ENCODE results near the gene PPP1R2C. TPM values are rescaled to one million over a fixed set of nuclear protein-coding genes. Genes with fewer than 3 reads are reported as not detected.

PPP1R2C gene
- polyA plus RNA-seq, 1 experiment: not detected

DNA sequence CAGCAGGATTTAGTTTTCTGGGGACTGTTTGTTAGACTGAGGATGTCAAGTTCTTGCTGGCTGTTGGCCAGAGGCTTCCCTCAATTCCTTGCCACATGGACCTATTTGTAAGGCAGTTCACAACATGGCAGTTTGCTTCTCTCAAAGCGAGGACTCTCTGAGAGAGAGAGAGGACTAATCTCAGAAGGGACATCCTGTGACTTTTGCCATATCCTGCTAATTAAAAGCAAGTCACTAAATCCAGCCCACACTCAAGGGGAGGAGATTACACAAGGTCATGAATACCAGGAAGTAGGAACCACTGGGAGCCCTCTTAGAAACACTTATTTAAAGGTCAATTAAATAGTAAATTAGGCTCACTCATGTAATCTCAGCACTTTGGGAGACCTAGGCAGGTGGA, 38.2 kb downstream of the PPP1R2C start:
- no peaks in the 10 kb centered on the region for H3K36me3 ChIP-seq (ENCODE audit: control insufficient read depth, insufficient read depth, low read length)
- DNase-seq (ENCODE audit: low read depth): no peak
- ChIA-PET CTCF (no interaction called here), POLR2A (no interaction called here)
- TF ChIP-seq, protein P1, sequence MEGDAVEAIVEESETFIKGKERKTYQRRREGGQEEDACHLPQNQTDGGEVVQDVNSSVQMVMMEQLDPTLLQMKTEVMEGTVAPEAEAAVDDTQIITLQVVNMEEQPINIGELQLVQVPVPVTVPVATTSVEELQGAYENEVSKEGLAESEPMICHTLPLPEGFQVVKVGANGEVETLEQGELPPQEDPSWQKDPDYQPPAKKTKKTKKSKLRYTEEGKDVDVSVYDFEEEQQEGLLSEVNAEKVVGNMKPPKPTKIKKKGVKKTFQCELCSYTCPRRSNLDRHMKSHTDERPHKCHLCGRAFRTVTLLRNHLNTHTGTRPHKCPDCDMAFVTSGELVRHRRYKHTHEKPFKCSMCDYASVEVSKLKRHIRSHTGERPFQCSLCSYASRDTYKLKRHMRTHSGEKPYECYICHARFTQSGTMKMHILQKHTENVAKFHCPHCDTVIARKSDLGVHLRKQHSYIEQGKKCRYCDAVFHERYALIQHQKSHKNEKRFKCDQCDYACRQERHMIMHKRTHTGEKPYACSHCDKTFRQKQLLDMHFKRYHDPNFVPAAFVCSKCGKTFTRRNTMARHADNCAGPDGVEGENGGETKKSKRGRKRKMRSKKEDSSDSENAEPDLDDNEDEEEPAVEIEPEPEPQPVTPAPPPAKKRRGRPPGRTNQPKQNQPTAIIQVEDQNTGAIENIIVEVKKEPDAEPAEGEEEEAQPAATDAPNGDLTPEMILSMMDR (IDR thresholded peaks at IDR 0.05; ENCODE audit: insufficient read depth, low read depth, low read length): no peak
- H3K27me3 ChIP-seq (ENCODE audit: control insufficient read depth, insufficient read depth, low read length): no peaks in the 10 kb centered on the region
- H3K4me3 ChIP-seq (ENCODE audit: low read depth, low read length): no peak overlapping the region

DNA sequence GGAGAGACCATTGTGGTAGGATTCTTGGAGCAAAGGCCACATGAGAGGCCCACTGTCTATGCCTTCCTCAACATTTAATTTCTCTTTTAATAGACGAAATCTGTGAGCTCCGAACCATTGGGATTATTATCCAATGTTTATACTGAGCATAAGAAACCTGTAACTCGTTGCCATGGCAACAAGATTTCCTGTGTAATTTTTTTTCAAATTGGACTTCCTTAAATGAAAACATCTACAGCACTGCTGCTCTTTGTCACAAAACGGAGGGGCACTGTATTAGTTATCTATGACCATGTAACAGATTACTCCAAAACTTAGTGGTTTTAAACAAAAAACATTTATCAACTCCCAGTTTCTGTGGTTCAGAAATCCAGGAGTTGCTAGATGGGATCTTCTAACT, 38.7 kb downstream of the PPP1R2C start:
- no peaks in the 10 kb centered on the region for H3K36me3 ChIP-seq (ENCODE audit: control insufficient read depth, insufficient read depth, low read length)
- TF ChIP-seq, protein P1 (IDR thresholded peaks at IDR 0.05; ENCODE audit: insufficient read depth, low read depth, low read length): no peak
- ChIA-PET POLR2A (no interaction called here), CTCF (no interaction called here)
- H3K4me3 ChIP-seq (ENCODE audit: low read depth, low read length): no peak overlapping the region
- no peaks in the 10 kb centered on the region for H3K27me3 ChIP-seq (ENCODE audit: control insufficient read depth, insufficient read depth, low read length)
- DNase-seq (ENCODE audit: low read depth): no peak

DNA sequence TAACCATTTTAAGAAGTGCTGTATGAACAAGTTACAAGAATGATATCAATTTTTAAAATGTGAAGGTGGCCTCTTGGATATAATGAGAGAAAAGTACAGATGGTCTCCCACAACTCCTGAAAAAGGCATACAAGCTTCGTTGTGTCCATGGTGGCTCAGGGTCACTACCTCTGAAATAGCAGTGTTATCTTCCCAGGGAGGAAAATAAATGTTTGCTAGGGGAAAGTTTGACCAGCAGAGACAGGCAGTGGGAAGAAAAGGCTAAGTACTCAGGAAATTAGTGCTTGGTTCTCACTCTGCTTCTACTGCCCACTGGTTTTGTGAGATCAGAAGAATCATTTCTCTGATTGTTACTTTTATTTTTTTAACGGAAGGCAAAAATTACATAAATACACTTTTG, 39.4 kb downstream of the PPP1R2C start:
- Histone ChIP-seq H3K36me3 (ENCODE audit: control insufficient read depth, insufficient read depth, low read length) (no peaks in the 10 kb centered on the region), H3K27me3 (ENCODE audit: control insufficient read depth, insufficient read depth, low read length) (no peaks in the 10 kb centered on the region), H3K4me3 (ENCODE audit: low read depth, low read length) (no peak overlapping the region)
- no peak for DNase-seq (ENCODE audit: low read depth)
- TF ChIP-seq, protein P1 (IDR thresholded peaks at IDR 0.05; ENCODE audit: insufficient read depth, low read depth, low read length): no peak
- POLR2A ChIA-PET: no interaction called here
- CTCF ChIA-PET: no interaction called here

DNA sequence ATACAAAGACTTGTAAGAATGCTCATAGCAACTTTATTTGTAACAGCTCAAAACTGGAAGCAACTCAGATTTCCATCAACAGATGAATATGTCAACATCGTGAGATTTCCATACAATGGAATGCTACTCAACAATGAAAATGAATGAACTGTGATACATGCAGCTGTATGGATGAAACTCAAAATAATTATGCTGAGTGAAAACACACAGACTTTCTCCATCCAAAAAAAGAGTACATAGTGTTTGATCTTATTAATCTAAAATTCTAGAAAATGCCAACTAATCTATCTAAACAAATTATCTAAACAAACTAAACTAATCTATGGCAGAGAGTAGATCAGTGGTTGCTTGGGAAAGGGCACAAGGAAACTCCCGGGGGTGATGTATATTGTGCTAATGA, 42.7 kb downstream of the PPP1R2C start:
- no peak overlapping the region for H3K4me3 ChIP-seq (ENCODE audit: low read depth, low read length)
- TF ChIP-seq, protein P1 (IDR thresholded peaks at IDR 0.05; ENCODE audit: insufficient read depth, low read depth, low read length): no peak
- CTCF ChIA-PET: no interaction called here
- DNase-seq (ENCODE audit: low read depth): no peak
- H3K36me3 ChIP-seq (ENCODE audit: control insufficient read depth, insufficient read depth, low read length): no peaks in the 10 kb centered on the region
- no peaks in the 10 kb centered on the region for H3K27me3 ChIP-seq (ENCODE audit: control insufficient read depth, insufficient read depth, low read length)
- POLR2A ChIA-PET: no interaction called here

DNA sequence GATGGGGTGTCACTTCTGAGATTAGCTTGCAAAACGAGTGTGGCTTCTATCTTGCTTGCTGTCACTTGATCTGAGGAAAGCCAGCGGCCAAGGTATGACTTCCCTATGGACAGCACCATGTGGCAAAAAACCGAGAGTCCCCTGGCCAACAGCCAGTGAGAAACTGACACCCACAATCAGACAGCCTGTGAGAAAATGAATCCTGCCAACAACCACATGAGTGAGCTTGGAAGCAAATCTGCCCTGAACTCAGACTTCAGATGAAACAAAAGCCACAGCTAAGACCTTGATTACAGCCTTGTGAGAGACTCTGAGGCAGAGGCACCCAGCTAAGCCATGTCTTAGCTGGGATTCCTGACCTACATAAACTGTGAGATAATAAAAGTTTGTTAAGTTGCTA, 45.5 kb downstream of the PPP1R2C start:
- H3K4me3 ChIP-seq (ENCODE audit: low read depth, low read length): no peak overlapping the region
- no peaks in the 10 kb centered on the region for H3K27me3 ChIP-seq (ENCODE audit: control insufficient read depth, insufficient read depth, low read length)
- DNase-seq (ENCODE audit: low read depth): no peak
- no peaks in the 10 kb centered on the region for H3K36me3 ChIP-seq (ENCODE audit: control insufficient read depth, insufficient read depth, low read length)
- TF ChIP-seq, protein P1 (IDR thresholded peaks at IDR 0.05; ENCODE audit: insufficient read depth, low read depth, low read length): no peak
- ChIA-PET POLR2A (no interaction called here), CTCF (no interaction called here)

All from BJ (cell line).